ENCODE results near the gene ZNF519. TPM values are rescaled to one million over a fixed set of nuclear protein-coding genes. Genes with fewer than 3 reads are reported as not detected.

The ZNF519 gene
- total and polyA plus RNA-seq, 2 of the 8 experiments (the other 6 are each of a cell fraction or from before 2014, with no cell fraction given): 24.0 to 38.6 TPM

GRCh38 chr18:14089191-14089590 is 43.0 kb downstream of the ZNF519 start:
- H4K91ac ChIP-seq (replicated peaks; ENCODE audit: insufficient read length, low read length): no peak overlapping the region
- no peak overlapping the region for H4K5ac ChIP-seq (ENCODE audit: insufficient read length, low read depth, low read length)
- FAIRE-seq (no peak), DNase-seq (ENCODE audit: low read depth in 1 of 2, low spot score in 2 of 2) (no peak)
- H2AK5ac ChIP-seq (ENCODE audit: low read depth, low read length): no peak overlapping the region
- no peak overlapping the region for H2AFZ ChIP-seq (ENCODE audit: low read length)
- no peaks in the 10 kb centered on the region for H3K27me3 ChIP-seq (replicated peaks in 1 of 4; ENCODE audit: control insufficient read depth in 3 of 4, extremely low read depth in 1 of 4, insufficient read depth in 3 of 4, low read length in 3 of 4)
- H3K79me2 ChIP-seq (ENCODE audit: control insufficient read depth in 1 of 2, insufficient read depth in 2 of 2, low read length in 2 of 2): no peaks in the 10 kb centered on the region
- no peaks in the 10 kb centered on the region for H3K9me3 ChIP-seq (ENCODE audit: insufficient read depth in 2 of 2, low read depth in 1 of 2, low read length in 1 of 2)
- POLR2A ChIA-PET (ENCODE audit: partially characterized antibody): no interaction called here
- no peaks in the 10 kb centered on the region for H3K23me2 ChIP-seq (ENCODE audit: low read depth, low read length)
- no peak overlapping the region for H2BK120ac ChIP-seq (replicated peaks; ENCODE audit: low read depth, low read length)
- no peak overlapping the region for H3K23ac ChIP-seq (ENCODE audit: insufficient read length)
- H4K8ac ChIP-seq (ENCODE audit: extremely low read depth, insufficient read depth, low read length): no peak overlapping the region
- no peak overlapping the region for H2BK12ac ChIP-seq (ENCODE audit: low read depth, low read length)
- H3K56ac ChIP-seq (replicated peaks; ENCODE audit: insufficient read length, low read depth, low read length): no peak overlapping the region
- CTCF ChIA-PET (ENCODE audit: partially characterized antibody): interaction anchor here (0.6 to 3.9 kb wide), 4 partner anchors 210 to 289 kb away, joined by 3 to 68 read pairs (median 3); no protein-coding TSS in a partner anchor
- no peak overlapping the region for H3K4me3 ChIP-seq (ENCODE audit: extremely low read depth in 1 of 4, insufficient read depth in 2 of 4, low read depth in 3 of 4, low read length in 4 of 4)
- no peak overlapping the region for H3K4me2 ChIP-seq (ENCODE audit: insufficient read depth in 1 of 2, low read depth in 2 of 2, low read length in 2 of 2)
- H3K14ac ChIP-seq (ENCODE audit: insufficient read length): no peak overlapping the region
- H3K36me3 ChIP-seq (ENCODE audit: control insufficient read depth in 2 of 4, insufficient read depth in 4 of 4, low read length in 3 of 4): no peaks in the 10 kb centered on the region
- no peak overlapping the region for H3K9ac ChIP-seq (replicated peaks in 1 of 4; ENCODE audit: extremely low read depth in 1 of 4, low read depth in 3 of 4, low read length in 3 of 4)
- no peaks in the 10 kb centered on the region for H4K20me1 ChIP-seq (replicated peaks in 1 of 2; ENCODE audit: control insufficient read depth in 1 of 2, insufficient read depth in 2 of 2, low read length in 2 of 2)
- H3K4ac ChIP-seq (replicated peaks; ENCODE audit: insufficient read length, low read depth, low read length): no peak overlapping the region
- H2BK5ac ChIP-seq (ENCODE audit: low read depth, low read length): no peak overlapping the region
- peaks cover 0 to 7% (median 4%) of the 10 kb centered on the region in 4 experiments; a peak in 5 of 7 replicates for H3K4me1 ChIP-seq (replicated peaks in 1 of 4; ENCODE audit: control insufficient read depth in 3 of 4, insufficient read depth in 4 of 4, low read length in 3 of 4)
- H3K27ac ChIP-seq (ENCODE audit: low read depth, low read length): no peak overlapping the region
- no peak overlapping the region for H2BK15ac ChIP-seq (ENCODE audit: low read length)
- no peak overlapping the region for H2BK20ac ChIP-seq (ENCODE audit: low read length)
- 93% methylated on average over 2 of the region's 2 CpGs; no CpG with 5 or more reads in 1 of the 2 experiments for WGBS, 2 experiments (ENCODE audit: extremely low coverage in 1 of 2, insufficient coverage in 1 of 2, insufficient read length in 1 of 2, insufficient replicate concordance in 2 of 2, low coverage in 1 of 2, low lambda C conversion rate in 2 of 2, missing lambda C conversion rate in 1 of 2)
- no peaks in the 10 kb centered on the region; the same call in 1 of the 2 replicates for H3K79me1 ChIP-seq (ENCODE audit: low read depth, low read length)
- H3K18ac ChIP-seq (ENCODE audit: extremely low read depth, low read length): no peak overlapping the region
- no peak for TF ChIP-seq CEBPB (IDR thresholded peaks at IDR 0.05; ENCODE audit: low read depth, low read length)
- no peak for TF ChIP-seq RNF2 (IDR thresholded peaks at IDR 0.05; ENCODE audit: borderline replicate concordance, low read depth, low read length, missing control alignments, poor library complexity, severe bottlenecking)
- no peak for TF ChIP-seq TEAD4 (IDR thresholded peaks at IDR 0.05; ENCODE audit: low read depth, low read length)
- TF ChIP-seq CREB1 (IDR thresholded peaks at IDR 0.05): no peak
- TF ChIP-seq ATF3 (IDR thresholded peaks at IDR 0.05; ENCODE audit: insufficient read depth, low read depth, low read length): no peak
- TF ChIP-seq SRF (IDR thresholded peaks at IDR 0.05; ENCODE audit: low read depth, low read length): no peak
- no peak for TF ChIP-seq EGR1 (IDR thresholded peaks at IDR 0.05; ENCODE audit: borderline replicate concordance, low read depth, low read length)
- TF ChIP-seq USF2 (IDR thresholded peaks at IDR 0.05; ENCODE audit: low read length): no peak
- TF ChIP-seq SP1 (IDR thresholded peaks at IDR 0.05; ENCODE audit: low read depth, low read length): no peak
- no peak for TF ChIP-seq TAF1 (IDR thresholded peaks at IDR 0.05; ENCODE audit: low read depth, low read length)
- no peak for TF ChIP-seq CBX8 (IDR thresholded peaks at IDR 0.05; ENCODE audit: borderline replicate concordance, low read depth, low read length)
- TF ChIP-seq RAD21 (IDR thresholded peaks at IDR 0.05 in 1 of 2, conservative IDR thresholded peaks at IDR 0.05 in 1 of 2; ENCODE audit: low read depth in 2 of 2, low read length in 2 of 2): no peak
- no peak for TF ChIP-seq SUZ12 (IDR thresholded peaks at IDR 0.05; ENCODE audit: low read length)

All from H1 (cell line).